Left ventricle myocardium inferior (tissue), 1 donor: Measurements from ENCODE around the gene ST6GALNAC4. TPM values are rescaled to one million over a fixed set of nuclear protein-coding genes. Genes with fewer than 3 reads are reported as not detected.

Experiments used
- DNase-seq: peaks from one replicate; pipeline ENCODE4 v3.0.0-alpha.2; 2020
- H3K27ac ChIP-seq: fragments of 200-600 bp; replicated peaks from 2 replicates; pipeline ENCODE4 v1.8.0; 2021
- H3K27me3 ChIP-seq: fragments of 200-600 bp; 2 replicates; pipeline ENCODE4 v1.8.0; 2021; ENCODE audit warnings: low read depth
- H3K36me3 ChIP-seq: fragments of 200-600 bp; 2 replicates; pipeline ENCODE4 v1.8.0; 2021
- H3K4me1 ChIP-seq: fragments of 200-600 bp; 2 replicates; pipeline ENCODE4 v1.8.0; 2021
- H3K4me3 ChIP-seq: fragments of 200-600 bp; 2 replicates; pipeline ENCODE4 v1.8.0; 2021; ENCODE audit warnings: mild to moderate bottlenecking, moderate library complexity
- H3K9me3 ChIP-seq: fragments of 200-600 bp; replicated peaks from 2 replicates; pipeline ENCODE4 v1.8.0; 2021
- CTCF ChIP-seq: fragments of 200-600 bp; IDR thresholded peaks from 2 replicates; pipeline ENCODE4 v1.8.0; 2021; ENCODE audit warnings: antibody characterized with exemption, mild to moderate bottlenecking, borderline replicate concordance
- intact Hi-C: fragments of 100-400 bp; cut with micrococcal nuclease; formaldehyde crosslinking; loops from one replicate; pipeline ENCODE4 v1.11.0; 2022
- total RNA-seq: library from RNA; stranded (reverse); fragmentation: NEBNext Ultra II Directional; extraction: Animal tissue kit (Norgen Biotek cat#: 25700); gene quantifications from one replicate; pipeline ENCODE4 v1.2.1, GENCODE V29; 2021
- donor health status: DM: no; HTN: yes; CAD: no; lungs with severe emphysema.

ST6GALNAC4 gene
- total RNA-seq, 1 donor from 2014 or later, result 31.3 TPM

DNA sequence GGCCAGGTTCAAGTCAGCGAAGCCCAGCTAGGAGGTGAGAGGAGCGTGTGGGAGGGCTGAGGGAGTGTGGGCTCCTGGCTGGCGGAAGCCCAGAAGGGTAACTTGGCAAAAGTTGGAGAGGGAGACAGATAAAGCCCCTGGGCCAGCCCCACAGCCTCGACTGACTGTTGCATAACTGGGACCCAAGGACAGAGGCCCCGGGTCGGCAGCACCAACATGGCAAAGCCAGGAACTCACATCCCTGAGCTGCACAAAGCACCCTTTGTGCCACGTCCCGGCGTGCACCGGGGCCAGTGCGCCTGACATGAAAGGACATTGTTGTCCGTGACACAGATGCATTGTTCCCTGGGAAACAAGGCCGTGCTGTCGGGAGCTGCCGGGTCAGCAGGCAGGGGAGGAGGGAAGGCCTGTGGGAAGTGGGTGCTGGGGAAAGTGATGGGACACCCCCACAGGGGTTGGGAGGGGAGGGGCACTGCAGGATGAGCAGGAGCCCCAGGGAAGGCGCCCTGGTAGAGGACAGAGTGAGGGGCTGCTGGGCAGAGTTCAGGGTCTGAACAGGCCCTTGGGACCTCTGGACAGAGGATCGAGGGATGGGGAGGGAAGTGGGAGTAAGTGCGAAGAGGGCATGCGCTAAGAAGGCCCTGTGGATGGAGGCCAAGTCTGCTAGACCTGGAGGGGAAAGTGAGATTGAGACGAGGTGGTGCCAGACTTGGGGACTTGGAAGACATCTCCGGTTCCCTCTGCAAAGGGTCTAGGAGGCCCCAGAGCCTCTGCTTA, 33.9 kb upstream of the ST6GALNAC4 start:
- no peaks in the 10 kb centered on the region for H3K9me3 ChIP-seq
- H3K4me1 ChIP-seq, result peaks cover 100% of the 10 kb centered on the region
- H3K4me3 ChIP-seq, result peak overlapping the region; percentile 46
- no peak for TF ChIP-seq CTCF
- no peaks in the 10 kb centered on the region for H3K27me3 ChIP-seq
- peak overlapping the region; percentile 87 for H3K27ac ChIP-seq
- intact Hi-C loops, result no loop called here
- peak; percentile 65 for DNase-seq
- H3K36me3 ChIP-seq, result peaks cover under 1% of the 10 kb centered on the region

DNA sequence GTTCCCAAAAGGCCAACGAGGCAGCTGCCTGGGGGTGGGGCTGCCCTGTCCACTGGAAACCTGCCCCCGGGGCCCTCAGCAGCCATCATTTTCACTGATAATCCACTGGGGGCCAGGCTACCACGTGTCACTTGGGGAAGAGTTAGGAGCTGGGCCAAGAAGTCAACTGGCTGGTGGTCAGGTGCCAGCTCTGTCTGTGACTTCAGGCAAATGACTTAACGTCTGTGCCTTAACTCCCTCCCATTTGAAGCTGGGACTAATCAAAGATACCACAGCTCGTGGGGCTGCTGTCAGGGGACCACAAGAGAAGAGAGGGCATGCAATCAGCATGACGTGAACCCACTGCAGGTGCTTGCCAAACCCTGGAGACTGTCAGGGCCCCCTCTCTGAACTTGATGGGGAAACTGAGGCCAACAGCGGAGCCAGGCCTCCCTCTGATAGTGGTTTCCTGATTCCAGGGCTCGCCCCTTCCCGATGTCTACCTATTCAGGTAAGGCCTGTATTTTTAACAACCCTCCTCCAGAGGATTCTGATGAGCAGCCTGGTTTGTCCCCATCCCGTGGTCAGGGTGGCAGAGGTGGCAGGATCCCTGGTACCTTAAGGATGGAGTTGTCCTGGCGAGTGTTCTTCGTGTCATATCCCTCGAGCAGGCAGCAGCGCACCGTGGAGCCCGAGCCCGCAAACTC, 33.1 kb upstream of the ST6GALNAC4 start:
- no peaks in the 10 kb centered on the region for H3K27me3 ChIP-seq
- H3K4me3 ChIP-seq, result peak overlapping the region; percentile 46
- peak overlapping the region; percentile 87 for H3K27ac ChIP-seq
- H3K4me1 ChIP-seq, result peaks cover 98% of the 10 kb centered on the region
- no peak for TF ChIP-seq CTCF
- DNase-seq, result peak; percentile 56
- H3K36me3 ChIP-seq, result peaks cover 8% of the 10 kb centered on the region
- H3K9me3 ChIP-seq, result no peaks in the 10 kb centered on the region
- intact Hi-C loops, result loop anchor here (10.0 kb wide), 1 partner anchor 165 kb away; no protein-coding TSS in a partner anchor

- no peak for TF ChIP-seq CTCF
- no peak for DNase-seq
- Histone ChIP-seq H3K27me3 (no peaks in the 10 kb centered on the region), H3K4me1 (peaks cover 90% of the 10 kb centered on the region), H3K9me3 (no peaks in the 10 kb centered on the region), H3K36me3 (peaks cover 24% of the 10 kb centered on the region), H3K27ac (peak overlapping the region; percentile 87), H3K4me3 (no peak overlapping the region)
- intact Hi-C loops, result loop anchor here (10.0 kb wide), 1 partner anchor 167 kb away; no protein-coding TSS in a partner anchor
Observed at GRCh38 chr9:127947841-127948710, 31.2 kb upstream of the ST6GALNAC4 start.

DNA sequence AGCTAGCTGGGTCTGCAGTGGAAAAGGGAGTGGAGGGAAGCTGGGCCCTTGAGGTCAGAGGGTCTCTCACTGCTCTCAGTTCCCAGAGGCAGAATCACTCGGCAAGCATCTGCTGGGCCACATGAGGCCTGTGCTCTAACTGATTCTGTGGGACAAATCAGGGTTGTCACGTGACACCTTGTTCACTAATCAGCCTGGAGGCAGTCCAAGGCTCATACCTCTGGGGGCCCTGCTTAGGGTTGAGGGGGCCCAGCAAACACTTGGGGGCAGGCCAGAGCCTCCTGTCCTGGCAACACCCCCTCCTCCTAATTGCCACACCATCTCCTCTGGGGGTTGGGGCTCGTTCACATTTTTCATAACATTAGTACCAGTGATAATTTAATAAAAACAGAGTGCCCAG, 29.9 kb upstream of the ST6GALNAC4 start:
- no peak overlapping the region for H3K4me3 ChIP-seq
- TF ChIP-seq CTCF, result no peak
- intact Hi-C loops, result loop anchor here (10.0 kb wide), 1 partner anchor 168 kb away; no protein-coding TSS in a partner anchor
- DNase-seq, result no peak
- no peaks in the 10 kb centered on the region for H3K27me3 ChIP-seq
- no peaks in the 10 kb centered on the region for H3K9me3 ChIP-seq
- H3K27ac ChIP-seq, result peak overlapping the region; percentile 87
- H3K36me3 ChIP-seq, result peaks cover 24% of the 10 kb centered on the region
- H3K4me1 ChIP-seq, result peaks cover 88% of the 10 kb centered on the region

DNA sequence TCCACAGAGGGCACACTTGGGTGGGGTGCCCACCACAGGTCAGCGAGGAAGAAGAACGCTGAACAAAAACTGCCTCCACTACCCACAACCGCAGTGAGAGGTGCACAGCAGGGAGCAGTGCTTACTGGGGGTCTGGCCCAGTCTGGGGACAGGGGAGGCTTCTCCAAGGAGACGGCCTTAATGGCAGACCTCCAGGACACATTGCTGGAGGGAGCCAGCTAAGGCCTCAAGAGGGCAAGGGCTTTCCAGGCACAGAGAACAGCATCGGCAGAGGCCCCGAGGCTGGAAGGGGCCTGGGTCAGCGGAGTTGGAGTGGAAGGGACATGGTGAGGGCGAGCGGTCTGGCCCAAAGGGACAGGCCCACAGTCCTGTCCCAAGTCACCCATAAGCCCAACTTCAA, 29.1 kb upstream of the ST6GALNAC4 start:
- TF ChIP-seq CTCF, result no peak
- Histone ChIP-seq H3K27me3 (no peaks in the 10 kb centered on the region), H3K9me3 (no peaks in the 10 kb centered on the region), H3K27ac (peak overlapping the region; percentile 87), H3K4me1 (peaks cover 81% of the 10 kb centered on the region), H3K36me3 (peaks cover 24% of the 10 kb centered on the region), H3K4me3 (no peak overlapping the region)
- intact Hi-C loops, result loop anchor here (10.0 kb wide), 1 partner anchor 169 kb away; no protein-coding TSS in a partner anchor
- no peak for DNase-seq
